C1 segment of cervical spinal cord (tissue), 14 donors: ENCODE measurements around the gene OFD1.
"Not testable (repeated sequence)": the region's sequence is repeated elsewhere in the genome, so short reads cannot be mapped to it uniquely, and the experiment has no call there.

Source experiments
- DNase-seq, 14 donors: peaks; one replicate each; lab custom pipeline; 2025; lab: John Stamatoyannopoulos, UW

OFD1 gene

DNA sequence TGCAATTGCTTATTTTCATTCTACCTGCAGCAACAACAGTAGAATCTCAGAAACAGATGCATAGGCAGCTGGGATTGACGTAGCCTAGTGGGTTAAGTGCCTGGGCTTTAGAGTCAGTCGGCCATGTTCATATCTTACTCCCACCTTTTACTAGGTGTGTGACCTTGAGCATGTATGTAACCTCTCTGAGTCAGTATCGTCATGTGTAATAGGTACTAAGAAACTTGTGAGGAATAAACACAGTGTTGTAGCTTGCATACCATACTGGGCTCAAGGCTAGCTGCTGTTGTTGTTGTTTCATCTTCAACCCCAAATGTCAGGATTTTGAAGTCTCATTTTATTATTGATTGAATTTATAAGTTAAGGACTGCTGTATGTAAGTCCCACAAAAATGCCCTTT is 31.4 kb upstream of the OFD1 start:
- no peak for DNase-seq

- no peak for DNase-seq
These were observed 31.0 kb upstream of the OFD1 start for GRCh38 chrX:13703589-13703988.

- no peak for DNase-seq
These were observed 23.4 kb upstream of the OFD1 start for GRCh38 chrX:13711141-13711540.

- DNase-seq = no peak
These were observed 18.1 kb upstream of the OFD1 start for GRCh38 chrX:13716455-13716854.

GRCh38 chrX:13716905-13717304 is 17.6 kb upstream of the OFD1 start:
- DNase-seq = no peak

- DNase-seq = no peak
These were observed 16.7 kb upstream of the OFD1 start for GRCh38 chrX:13717700-13718472.

DNA sequence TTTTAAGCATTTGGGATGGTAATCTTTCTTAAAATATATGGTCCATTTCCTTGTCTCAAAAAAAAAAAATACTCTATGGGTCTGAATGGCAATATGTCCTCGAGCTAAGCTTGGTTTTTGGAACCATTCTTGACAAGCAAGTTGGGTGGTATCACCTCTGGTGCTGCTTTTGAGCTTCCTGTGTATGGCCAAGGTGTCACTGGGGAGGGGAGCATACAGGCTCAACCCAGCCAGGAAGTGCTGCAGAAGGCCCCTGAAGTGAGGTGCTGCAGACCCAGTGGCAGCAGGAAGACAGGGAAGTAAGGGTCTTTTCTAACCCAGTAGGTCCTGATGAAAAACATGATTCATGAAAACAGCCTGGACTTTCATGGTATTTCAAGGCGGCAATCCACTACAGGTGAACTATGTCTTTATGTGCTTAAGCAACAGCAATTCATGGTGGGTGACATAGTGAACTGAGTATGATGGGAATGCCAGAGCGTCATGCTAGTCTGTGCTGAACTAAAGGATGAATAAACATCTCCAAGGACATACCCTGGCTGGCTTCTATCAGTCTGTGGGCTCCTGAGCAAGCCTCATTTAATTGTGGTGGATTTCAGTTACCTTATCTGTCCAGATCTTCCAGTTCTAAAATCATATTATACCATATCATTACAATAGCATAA is 15.2 kb upstream of the OFD1 start:
- DNase-seq = no peak

DNA sequence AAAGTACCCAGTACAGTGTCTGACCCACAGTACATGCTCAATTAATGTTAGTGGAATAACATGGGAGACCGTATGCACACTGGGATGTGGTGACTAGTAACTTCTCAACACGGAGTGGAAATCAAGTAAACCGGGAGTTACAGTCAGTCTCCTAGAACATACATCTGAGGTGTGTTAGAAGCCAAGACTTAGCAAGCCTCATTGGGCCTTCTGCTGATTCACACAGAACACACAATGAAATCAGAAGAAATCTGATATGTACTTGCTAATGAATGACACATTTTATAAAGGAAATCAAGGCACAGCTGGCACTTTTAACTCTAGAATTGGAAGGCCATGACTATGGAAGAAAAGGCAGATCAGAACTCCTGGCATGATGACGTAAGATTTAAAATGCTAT is 13.2 kb upstream of the OFD1 start:
- no peak for DNase-seq

- no peak for DNase-seq
These were observed 12.6 kb upstream of the OFD1 start for GRCh38 chrX:13721819-13722519.

DNA sequence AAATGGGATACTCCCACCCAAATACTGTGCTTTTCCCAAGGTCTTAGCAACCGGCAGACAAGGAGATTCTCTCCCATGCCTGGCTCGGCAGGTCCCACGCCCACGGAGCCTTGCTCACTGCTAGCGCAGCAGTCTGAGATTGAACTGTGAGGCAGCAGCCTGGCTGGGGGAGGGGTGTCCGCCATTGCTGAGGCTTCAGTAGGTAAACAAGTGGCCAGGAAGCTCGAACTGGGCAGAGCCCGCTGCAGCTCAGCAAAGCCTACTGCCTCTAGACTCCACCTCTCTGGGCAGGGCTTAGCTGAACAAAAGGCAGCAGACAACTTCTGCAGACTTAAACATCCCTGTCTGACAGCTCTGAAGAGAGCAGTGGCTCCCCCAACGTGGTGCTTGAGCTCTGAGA is 9.7 kb upstream of the OFD1 start:
- DNase-seq = not testable (repeated sequence)

DNA sequence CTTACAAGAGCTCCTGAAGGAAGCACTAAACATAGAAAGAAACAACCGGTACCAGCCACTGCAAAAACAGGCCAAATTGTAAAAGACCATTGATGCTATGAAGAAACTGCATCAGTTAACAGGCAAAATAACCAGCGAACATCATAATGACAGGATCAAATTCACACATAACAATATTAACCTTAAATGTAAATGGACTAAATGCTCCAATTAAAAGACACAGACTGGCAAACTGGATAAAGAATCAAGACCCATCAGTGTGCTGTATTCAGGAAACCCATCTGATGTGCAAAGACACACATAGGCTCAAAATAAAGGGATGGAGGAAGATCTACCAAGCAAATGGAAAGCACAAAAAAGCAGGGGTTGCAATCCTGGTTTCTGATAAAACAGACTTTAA is 8.0 kb upstream of the OFD1 start:
- not testable (repeated sequence) for DNase-seq

GRCh38 chrX:13730523-13730922 is 4.0 kb upstream of the OFD1 start:
- not testable (repeated sequence) for DNase-seq

DNA sequence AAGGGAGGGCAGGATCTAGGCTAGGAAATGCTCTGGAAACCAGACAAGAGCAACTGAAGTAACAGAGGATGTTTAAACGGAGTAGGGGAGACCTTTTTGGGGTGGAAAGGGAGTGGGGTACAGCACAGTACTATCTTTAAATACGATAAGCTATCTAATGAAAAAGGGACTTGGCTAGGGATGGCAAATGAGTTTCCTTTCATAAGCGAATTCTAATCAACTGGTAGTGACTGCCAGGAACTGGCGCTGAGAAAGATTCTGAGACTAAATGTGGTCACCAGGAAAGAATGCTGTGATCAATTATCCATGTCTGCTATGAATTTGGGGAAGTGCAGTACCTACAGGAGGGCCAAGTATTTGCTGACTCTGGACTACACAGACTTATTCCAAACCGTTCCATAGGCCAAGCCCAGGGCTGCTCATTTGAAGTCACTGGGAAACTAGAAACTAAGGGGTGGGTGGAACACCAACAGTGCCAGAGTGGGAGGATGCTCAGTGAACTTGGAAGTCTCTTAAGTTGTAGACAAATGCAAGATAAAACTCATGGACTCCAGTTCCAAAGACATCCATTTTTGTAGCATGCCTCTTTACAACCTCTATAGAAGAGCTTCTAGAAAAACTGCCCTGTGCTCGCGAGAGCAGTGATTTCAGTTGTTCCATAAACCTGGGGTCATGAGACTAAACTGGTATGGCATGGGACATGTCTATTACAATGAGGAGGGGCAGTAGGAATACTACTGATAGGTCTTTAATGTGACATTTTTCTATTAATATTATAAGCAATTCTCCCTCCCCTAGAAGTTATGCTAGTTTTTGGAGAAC is 2.1 kb upstream of the OFD1 start:
- no peak for DNase-seq

GRCh38 chrX:13733506-13733905 is 1.0 kb upstream of the OFD1 start:
- DNase-seq = no peak

DNA sequence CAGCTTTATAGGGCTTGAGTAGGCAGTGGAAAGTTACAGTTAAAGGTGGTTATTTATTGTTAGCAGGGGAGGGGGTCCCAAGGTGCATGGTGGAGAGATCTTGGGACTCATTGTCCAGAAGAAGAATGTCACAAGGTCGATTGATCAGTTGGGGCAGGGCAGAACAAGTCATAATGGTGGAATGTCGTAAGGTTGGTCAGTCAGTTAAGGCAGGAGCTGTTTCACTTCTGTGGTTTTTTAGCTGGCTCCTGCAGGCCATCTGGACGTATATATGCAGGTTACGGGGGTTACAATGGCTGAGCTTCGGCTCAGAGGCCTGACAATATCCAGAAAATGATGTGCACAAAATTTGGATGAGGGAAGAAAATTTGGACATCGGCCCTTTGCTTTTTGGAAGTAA is 7.1 kb downstream of the OFD1 start:
- DNase-seq = no peak

DNA sequence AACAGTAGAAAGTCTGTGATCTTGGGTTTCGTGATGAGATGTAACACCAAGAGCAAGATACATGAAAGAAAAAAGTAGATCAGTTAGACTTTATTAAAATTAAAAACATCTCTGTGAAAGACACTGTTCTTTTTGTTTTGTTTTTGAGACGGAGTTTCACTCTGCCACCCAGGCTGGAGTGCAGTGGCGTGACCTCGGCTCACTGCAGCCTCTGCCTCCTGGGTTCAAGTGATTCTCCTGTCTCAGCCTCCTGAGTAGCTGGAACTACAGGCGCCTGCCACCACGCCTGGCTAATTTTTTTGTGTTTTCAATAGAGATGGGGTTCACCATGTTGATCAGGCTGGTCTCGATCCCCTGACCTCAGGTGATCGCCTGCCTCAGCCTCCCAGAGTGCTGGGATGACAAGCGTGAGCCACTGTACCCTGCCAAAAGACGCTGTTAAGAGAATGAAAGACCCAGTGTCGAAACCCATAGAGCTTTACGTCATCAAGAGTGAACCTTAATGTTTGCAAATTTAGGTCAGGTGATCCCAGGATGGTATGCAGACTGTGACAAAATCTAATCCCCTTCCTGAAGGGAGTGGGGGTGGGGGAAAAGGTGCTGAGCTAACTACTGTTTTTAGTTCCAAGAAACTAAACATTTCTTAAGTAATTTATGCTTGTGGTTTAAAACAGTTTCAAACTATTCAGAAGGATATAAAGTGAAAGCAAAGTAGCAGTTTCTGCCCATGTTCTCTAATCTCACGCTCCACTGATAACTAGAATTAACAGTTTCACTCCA is 8.0 kb downstream of the OFD1 start:
- DNase-seq = no peak

DNA sequence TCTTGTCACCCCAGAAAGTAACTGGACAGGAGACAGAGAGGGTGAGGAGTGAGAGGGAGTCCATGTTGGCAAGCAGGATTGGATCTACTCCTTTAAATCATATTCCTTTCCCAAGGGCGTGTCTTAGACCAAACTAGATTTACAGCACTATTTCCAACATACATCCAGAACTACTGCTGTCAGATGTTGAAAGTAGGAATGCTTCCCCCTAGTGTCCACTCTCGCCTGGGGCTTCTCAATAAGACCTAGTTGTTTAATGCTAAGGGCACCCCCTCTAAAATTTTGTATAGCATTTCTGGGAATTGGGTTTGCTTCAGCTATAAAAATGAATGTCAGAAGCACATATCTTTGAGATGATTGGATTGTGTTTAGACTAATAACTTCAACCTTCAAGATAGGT is 13.3 kb downstream of the OFD1 start:
- no peak for DNase-seq

GRCh38 chrX:13748486-13748885 is 13.9 kb downstream of the OFD1 start:
- no peak for DNase-seq

DNA sequence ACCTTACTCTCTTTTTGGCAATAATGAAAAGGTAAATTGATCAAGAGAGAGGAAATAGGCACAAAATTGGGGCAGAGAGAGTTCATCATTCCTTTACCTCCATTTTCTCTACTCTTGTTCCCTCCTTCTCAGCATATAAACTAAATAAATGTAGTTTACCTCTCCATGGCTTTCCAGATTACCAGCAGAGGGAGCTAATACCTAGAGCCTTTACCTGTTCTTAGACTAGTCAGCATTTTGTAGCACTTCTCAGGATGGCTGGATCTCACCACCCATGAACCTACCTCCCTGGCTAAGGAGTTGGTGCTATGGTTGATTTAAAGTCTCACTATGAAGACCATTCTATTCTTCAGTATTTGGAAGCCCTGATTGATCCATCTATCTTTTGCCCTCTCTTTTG is 15.7 kb downstream of the OFD1 start:
- DNase-seq = peak in 1 of 14 donors; percentile 16

- DNase-seq = no peak
These were observed 16.3 kb downstream of the OFD1 start for GRCh38 chrX:13750812-13751211.

DNA sequence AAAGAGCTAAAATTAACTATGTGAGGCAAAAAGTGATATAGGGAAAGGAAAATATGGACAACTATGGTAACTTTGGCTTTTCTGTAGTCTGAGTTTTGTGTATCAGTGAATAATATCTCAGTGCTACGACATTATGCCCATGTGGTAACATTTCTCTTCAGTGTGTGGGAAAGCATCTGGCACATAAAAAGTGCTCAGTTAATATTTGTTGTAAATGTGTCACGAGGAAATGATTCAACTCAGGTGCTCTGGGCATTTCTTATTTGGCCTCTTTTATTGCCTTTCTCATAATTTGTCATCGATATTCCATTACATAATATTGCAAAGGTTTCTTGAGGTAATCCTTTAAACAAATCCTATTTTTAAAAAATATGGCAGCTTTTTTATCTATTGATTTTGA is 17.6 kb downstream of the OFD1 start:
- DNase-seq = no peak
